ENCODE measurements around the gene PSMD4.
"Not testable (repeated sequence)": the region's sequence is repeated elsewhere in the genome, so short reads cannot be mapped to it uniquely, and the experiment has no call there.

The PSMD4 gene

GRCh38 chr1:151254217-151255213 is at the start of gene PSMD4:
Gene PSMD4, plus strand, starts transcription at chr1:151254734. Its CDS starts 49 bp downstream, at chr1:151254783.
- peak; percentile 98 for DNase-seq (ENCODE audit: low read depth)
- peak within 1 kb of the TSS; percentile 87 for H3K4me3 ChIP-seq (ENCODE audit: low read depth, low read length)
- peak; percentile 2 for TF ChIP-seq CTCF (conservative IDR thresholded peaks at IDR 0.05; ENCODE audit: low read depth, low read length)

- H3K4me3 ChIP-seq (ENCODE audit: low read depth, low read length); DNase-seq (ENCODE audit: low read depth): not testable (repeated sequence)
Observed at GRCh38 chr1:151205381-151205965, 49.1 kb upstream of the PSMD4 start.

GRCh38 chr1:151210830-151211229 is 43.7 kb upstream of the PSMD4 start:
- peak; percentile 29 for DNase-seq (ENCODE audit: low read depth)
- no peak for TF ChIP-seq CTCF (conservative IDR thresholded peaks at IDR 0.05; ENCODE audit: low read depth, low read length)
- no peak overlapping the region for H3K4me3 ChIP-seq (ENCODE audit: low read depth, low read length)

GRCh38 chr1:151211972-151212705 is 42.4 kb upstream of the PSMD4 start:
- no peak for DNase-seq (ENCODE audit: low read depth)
- H3K4me3 ChIP-seq (ENCODE audit: low read depth, low read length), result no peak overlapping the region
- no peak for TF ChIP-seq CTCF (conservative IDR thresholded peaks at IDR 0.05; ENCODE audit: low read depth, low read length)

GRCh38 chr1:151213560-151213959 is 41.0 kb upstream of the PSMD4 start:
- TF ChIP-seq CTCF (conservative IDR thresholded peaks at IDR 0.05; ENCODE audit: low read depth, low read length), result no peak
- peak; percentile 52 for DNase-seq (ENCODE audit: low read depth)
- no peak overlapping the region for H3K4me3 ChIP-seq (ENCODE audit: low read depth, low read length)

- H3K4me3 ChIP-seq (ENCODE audit: low read depth, low read length), result no peak overlapping the region
- no peak for DNase-seq (ENCODE audit: low read depth)
- no peak for TF ChIP-seq CTCF (conservative IDR thresholded peaks at IDR 0.05; ENCODE audit: low read depth, low read length)
Observed at GRCh38 chr1:151221616-151222015, 32.9 kb upstream of the PSMD4 start.

GRCh38 chr1:151222130-151222529 is 32.4 kb upstream of the PSMD4 start:
- no peak overlapping the region for H3K4me3 ChIP-seq (ENCODE audit: low read depth, low read length)
- peak; percentile 9 for DNase-seq (ENCODE audit: low read depth)
- no peak for TF ChIP-seq CTCF (conservative IDR thresholded peaks at IDR 0.05; ENCODE audit: low read depth, low read length)

All from choroid plexus epithelial cell (primary cell).